ENCODE data around the gene PI4K2A. TPM values are rescaled to one million over a fixed set of nuclear protein-coding genes. Genes with fewer than 3 reads are reported as not detected.

Gene PI4K2A
- 37.3 and 51.8 TPM in 2 replicates for total RNA-seq

GRCh38 chr10:97640174-97640867, at the start of gene PI4K2A:
Gene PI4K2A, plus strand, starts transcription at chr10:97640671. Its CDS starts 72 bp downstream, at chr10:97640743.

GRCh38 chr10:97632949-97633884, 7.3 kb upstream of the PI4K2A start, which contains the start of gene MORN4:
Gene MORN4, minus strand, starts transcription at chr10:97633500. Its CDS starts 13,847 bp downstream, at chr10:97619653.

GRCh38 chr10:97686962-97687784, 46.7 kb downstream of the PI4K2A start, which contains the start of gene AVPI1:
Gene AVPI1, minus strand, starts transcription at chr10:97687241. Its CDS starts 7,336 bp downstream, at chr10:97679905.

DNA sequence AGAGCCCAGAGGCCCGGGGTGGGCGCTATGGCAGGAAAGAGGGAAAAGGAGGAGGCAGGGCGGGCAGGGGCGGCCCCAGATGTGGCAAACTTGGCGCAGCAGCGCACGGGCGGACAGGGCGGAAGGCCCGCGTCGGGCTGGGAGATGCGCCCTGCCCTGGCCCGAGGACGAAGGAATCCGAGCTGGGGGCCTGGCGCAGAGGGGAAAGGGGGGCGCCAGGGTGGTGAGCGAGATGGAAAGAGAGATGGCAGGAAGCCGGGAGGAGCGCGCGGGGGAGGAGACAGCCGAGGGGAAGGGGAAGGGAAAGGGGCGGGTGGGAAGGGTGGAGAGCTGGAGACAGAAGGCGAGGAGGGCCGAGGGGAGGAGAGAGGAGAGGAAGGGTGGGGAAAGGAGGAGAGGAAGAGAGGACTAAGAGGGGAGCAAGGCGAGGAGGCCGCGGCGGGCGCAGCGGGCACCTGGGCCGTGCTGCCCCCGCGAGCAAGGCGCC, 72.9 kb downstream of the PI4K2A start, which contains the start of gene MARVELD1:
Gene MARVELD1, plus strand, starts transcription at position 392 of the 487 bp plus-strand sequence. CDS start 147 bp downstream, outside the sequence.

Other genes starting within 250 kb of the PI4K2A start
- gene RRP12, start 239.3 kb upstream of the PI4K2A start, total RNA-seq: 47.8 and 53.1 TPM in 2 replicates
- gene PGAM1, start 214.5 kb upstream of the PI4K2A start, total RNA-seq: 275 and 341 TPM in 2 replicates
- 31.8 and 41.4 TPM in 2 replicates for gene EXOSC1, start 194.7 kb upstream of the PI4K2A start, total RNA-seq
- gene ZDHHC16, start 194.5 kb upstream of the PI4K2A start, total RNA-seq: 24.3 and 36.1 TPM in 2 replicates
- 34.2 and 50.1 TPM in 2 replicates for gene MMS19, start 142.2 kb upstream of the PI4K2A start, total RNA-seq
- 13.0 and 18.2 TPM in 2 replicates for gene UBTD1, start 141.7 kb upstream of the PI4K2A start, total RNA-seq
- gene ANKRD2, start 67.9 kb upstream of the PI4K2A start, total RNA-seq: under 0.01 and 0.43 TPM in 2 replicates
- 0.21 and 0.34 TPM in 2 replicates for gene HOGA1, start 56.3 kb upstream of the PI4K2A start, total RNA-seq
- gene C10orf62, start 51.0 kb upstream of the PI4K2A start, total RNA-seq: not detected in 2 replicates
- 10.0 and 11.3 TPM in 2 replicates for gene MORN4, start 7.2 kb upstream of the PI4K2A start, total RNA-seq
- gene AVPI1, start 46.6 kb downstream of the PI4K2A start, total RNA-seq: 48.2 and 104 TPM in 2 replicates
- gene MARVELD1, start 73.1 kb downstream of the PI4K2A start, total RNA-seq: 2.4 and 7.5 TPM in 2 replicates
- 17.4 and 27.4 TPM in 2 replicates for gene ZFYVE27, start 96.5 kb downstream of the PI4K2A start, total RNA-seq
- not detected in 2 replicates for gene SFRP5, start 131.3 kb downstream of the PI4K2A start, total RNA-seq
- 0.21 and 0.34 TPM in 2 replicates for gene GOLGA7B, start 209.2 kb downstream of the PI4K2A start, total RNA-seq

Data from nasal cavity respiratory epithelium epithelial cell of viscerocranial mucosa (primary cell).